Mammary epithelial cell (primary cell): Measurements from ENCODE around the gene ZBTB3.

Experiments used
- EZH2 ChIP-seq: IDR thresholded peaks from 2 replicates; pipeline ENCODE4 v1.6.1; 2012; ENCODE audit warnings: low read length, inconsistent platforms, borderline replicate concordance
- TF ChIP-seq, protein P1 (sequence below), 2 donors: IDR thresholded peaks in 1 of 2; conservative IDR thresholded peaks in 1 of 2; 2 replicates each; pipeline ENCODE4 v1.5.1; 2011 to 2012; ENCODE audit warnings: inconsistent platforms in 2 of 2, low read length in 2 of 2, mild to moderate bottlenecking in 2 of 2, control low read depth in 1 of 2, low read depth in 1 of 2; ENCODE audit not compliant: insufficient read depth in 1 of 2; ENCODE audit errors: extremely low read depth in 1 of 2

GRCh38 chr11:62710001-62710345 is 44.0 kb downstream of the ZBTB3 start:
- TF ChIP-seq, protein P1, sequence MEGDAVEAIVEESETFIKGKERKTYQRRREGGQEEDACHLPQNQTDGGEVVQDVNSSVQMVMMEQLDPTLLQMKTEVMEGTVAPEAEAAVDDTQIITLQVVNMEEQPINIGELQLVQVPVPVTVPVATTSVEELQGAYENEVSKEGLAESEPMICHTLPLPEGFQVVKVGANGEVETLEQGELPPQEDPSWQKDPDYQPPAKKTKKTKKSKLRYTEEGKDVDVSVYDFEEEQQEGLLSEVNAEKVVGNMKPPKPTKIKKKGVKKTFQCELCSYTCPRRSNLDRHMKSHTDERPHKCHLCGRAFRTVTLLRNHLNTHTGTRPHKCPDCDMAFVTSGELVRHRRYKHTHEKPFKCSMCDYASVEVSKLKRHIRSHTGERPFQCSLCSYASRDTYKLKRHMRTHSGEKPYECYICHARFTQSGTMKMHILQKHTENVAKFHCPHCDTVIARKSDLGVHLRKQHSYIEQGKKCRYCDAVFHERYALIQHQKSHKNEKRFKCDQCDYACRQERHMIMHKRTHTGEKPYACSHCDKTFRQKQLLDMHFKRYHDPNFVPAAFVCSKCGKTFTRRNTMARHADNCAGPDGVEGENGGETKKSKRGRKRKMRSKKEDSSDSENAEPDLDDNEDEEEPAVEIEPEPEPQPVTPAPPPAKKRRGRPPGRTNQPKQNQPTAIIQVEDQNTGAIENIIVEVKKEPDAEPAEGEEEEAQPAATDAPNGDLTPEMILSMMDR (conservative IDR thresholded peaks at IDR 0.05 in 1 of 2, IDR thresholded peaks at IDR 0.05 in 1 of 2; ENCODE audit: extremely low read depth in 1 of 2, insufficient read depth in 1 of 2, low read depth in 1 of 2, low read length in 2 of 2): no peak
- no peak for TF ChIP-seq EZH2
